GM23338 (cell line): Measurements from ENCODE around the gene HRC. TPM values are rescaled to one million over a fixed set of nuclear protein-coding genes. Genes with fewer than 3 reads are reported as not detected.

Experiments used
- ATAC-seq: fragments of 200-7000 bp; cut with Tn5 transposase; 3 replicates; pipeline ENCODE4 v1.9.1; 2020
- DNase-seq: peaks from one replicate; pipeline ENCODE4 v3.0.0-alpha.2; 2015; ENCODE audit warnings: low spot score
- H2AFZ ChIP-seq: fragments of 200-600 bp; sonication (generic); 2 replicates; pipeline ENCODE4 v1.8.0; 2016; ENCODE audit warnings: antibody characterized with exemption, mild to moderate bottlenecking, moderate library complexity
- H3F3A ChIP-seq: fragments of 200-600 bp; sonication (generic); replicated peaks from 2 replicates; pipeline ENCODE4 v1.8.0; 2017; ENCODE audit warnings: antibody characterized with exemption, mixed run types, low read depth
- H3K27ac ChIP-seq: fragments of 200-600 bp; sonication (generic); 2 replicates; pipeline ENCODE4 v1.6.1; 2016; ENCODE audit warnings: low read depth
- H3K27me3 ChIP-seq: fragments of 200-600 bp; sonication (generic); 2 replicates; pipeline ENCODE4 v1.8.0; 2016; ENCODE audit warnings: mild to moderate bottlenecking, mixed run types, moderate library complexity; ENCODE audit not compliant: insufficient read depth
- H3K36me3 ChIP-seq: fragments of 200-600 bp; sonication (generic); 2 replicates; pipeline ENCODE4 v1.8.0; 2016; ENCODE audit warnings: mild to moderate bottlenecking; ENCODE audit not compliant: insufficient read depth
- H3K4me1 ChIP-seq: fragments of 200-600 bp; sonication (generic); 2 replicates; pipeline ENCODE4 v1.8.0; 2016; ENCODE audit warnings: mild to moderate bottlenecking, moderate library complexity; ENCODE audit not compliant: insufficient read depth
- H3K4me2 ChIP-seq: fragments of 200-600 bp; sonication (generic); 2 replicates; pipeline ENCODE4 v1.7.1; 2017; ENCODE audit warnings: mixed run types
- H3K4me3 ChIP-seq: fragments of 200-600 bp; sonication (generic); 2 replicates; pipeline ENCODE4 v1.6.1; 2016; ENCODE audit warnings: mixed run types
- H3K79me2 ChIP-seq: fragments of 200-600 bp; sonication (generic); replicated peaks from 2 replicates; pipeline ENCODE4 v1.8.0; 2017; ENCODE audit warnings: mild to moderate bottlenecking; ENCODE audit not compliant: insufficient read depth
- H3K9me2 ChIP-seq: fragments of 200-600 bp; sonication (generic); 2 replicates; pipeline ENCODE4 v1.8.0; 2017; ENCODE audit not compliant: insufficient read depth
- H4K20me1 ChIP-seq: fragments of 200-600 bp; sonication (generic); replicated peaks from 2 replicates; pipeline ENCODE4 v1.8.0; 2017; ENCODE audit warnings: mild to moderate bottlenecking; ENCODE audit not compliant: insufficient read depth
- H3K27ac Mint-ChIP-seq: 2 replicates; pipeline ENCODE4 v1.8.0; 2020; ENCODE audit warnings: inconsistent platforms, mild to moderate bottlenecking, moderate library complexity, mixed read lengths
- H3K27me3 Mint-ChIP-seq: 3 replicates; pipeline ENCODE4 v1.8.0; 2022; ENCODE audit warnings: low read depth, mild to moderate bottlenecking, moderate library complexity, mixed read lengths, inconsistent platforms; ENCODE audit not compliant: insufficient read depth, poor library complexity
- H3K36me3 Mint-ChIP-seq: 3 replicates; pipeline ENCODE4 v1.8.0; 2021; ENCODE audit warnings: low read depth, mild to moderate bottlenecking, inconsistent platforms, moderate library complexity, mixed read lengths
- H3K4me1 Mint-ChIP-seq: 3 replicates; pipeline ENCODE4 v1.8.0; 2020; ENCODE audit warnings: mild to moderate bottlenecking, inconsistent platforms, mixed read lengths
- H3K4me3 Mint-ChIP-seq: 3 replicates; pipeline ENCODE4 v1.8.0; 2021; ENCODE audit warnings: moderate library complexity, mild to moderate bottlenecking, inconsistent platforms, mixed read lengths
- H3K9me3 Mint-ChIP-seq: 3 replicates; pipeline ENCODE4 v1.8.0; 2020; ENCODE audit warnings: moderate library complexity, mild to moderate bottlenecking, inconsistent platforms, mixed read lengths
- CREB1 ChIP-seq: fragments of 250-450 bp; sonication (Bioruptor Pico); IDR thresholded peaks from 2 replicates; pipeline ENCODE4 v1.5.0; 2020; ENCODE audit warnings: low read depth, mild to moderate bottlenecking, moderate library complexity
- ZNF114 ChIP-seq: fragments of 250-450 bp; sonication (Bioruptor Pico); IDR thresholded peaks from 2 replicates; pipeline ENCODE4 v1.5.0; 2020; ENCODE audit warnings: mild to moderate bottlenecking, moderate library complexity
- ZNF331 ChIP-seq: fragments of 250-450 bp; sonication (Bioruptor Pico); IDR thresholded peaks from 2 replicates; pipeline ENCODE4 v1.5.0; 2020; ENCODE audit warnings: low read depth, mild to moderate bottlenecking, moderate library complexity
- polyA plus RNA-seq: library from polyadenylated mRNA; unstranded; fragments of >200 nt; fragmentation: Nextera tagmentation; extraction: Ambion mirVana; gene quantifications from 2 replicates; pipeline ENCODE4 v1.2.1, GENCODE V29; 2016
- total RNA-seq: library from RNA; depleted of rRNA; stranded (reverse); fragments of >200 nt; shearing (Covaris generic); gene quantifications from 2 replicates; pipeline ENCODE4 v1.2.3, GENCODE V29; 2014
- TF ChIP-seq, protein P1 (sequence below): fragments of 250-450 bp; sonication (Bioruptor Pico); IDR thresholded peaks from 2 replicates; pipeline ENCODE4 v1.5.0; 2020; ENCODE audit warnings: mild to moderate bottlenecking, moderate library complexity
- TF ChIP-seq, protein P2 (sequence below): IDR thresholded peaks from 2 replicates; pipeline ENCODE4 v1.6.1; 2016; ENCODE audit warnings: antibody characterized with exemption
- TF ChIP-seq, protein P3 (sequence below): IDR thresholded peaks from one replicate; pipeline ENCODE4 v1.6.1; 2018; ENCODE audit warnings: antibody characterized with exemption; ENCODE audit not compliant: unreplicated experiment

Gene HRC
- total and polyA plus RNA-seq, 2 experiments from 2014 or later, result 1.4 to 2.0 TPM

DNA sequence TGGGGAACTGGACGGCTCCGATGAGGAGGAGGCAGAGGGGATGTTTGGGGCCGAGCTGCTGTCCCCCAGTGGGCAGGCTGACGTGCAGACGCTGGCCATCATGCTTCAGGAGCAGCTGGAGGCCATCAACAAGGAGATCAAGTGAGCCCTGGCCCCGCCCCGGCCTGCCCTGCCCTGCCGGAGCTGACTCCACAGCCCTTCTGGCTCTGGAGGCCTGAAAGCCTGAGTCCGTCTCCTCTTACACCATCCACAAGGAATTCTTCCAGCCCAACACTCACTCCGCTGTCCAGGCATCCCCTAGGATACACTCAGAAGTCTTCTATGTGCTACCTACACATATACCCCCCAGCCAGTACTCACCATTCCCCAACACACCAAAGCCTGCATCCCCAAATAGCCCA is 18.4 kb downstream of the HRC start:
- Mint-ChIP-seq H3K4me3 (no peak overlapping the region), H3K36me3 (peaks cover 39% of the 10 kb centered on the region), H3K9me3 (no peaks in the 10 kb centered on the region), H3K27ac (no peak overlapping the region), H3K27me3 (peaks cover 13% of the 10 kb centered on the region), H3K4me1 (peaks cover 21% of the 10 kb centered on the region; the same call in 2 of the 3 replicates)
- TF ChIP-seq, protein P1, sequence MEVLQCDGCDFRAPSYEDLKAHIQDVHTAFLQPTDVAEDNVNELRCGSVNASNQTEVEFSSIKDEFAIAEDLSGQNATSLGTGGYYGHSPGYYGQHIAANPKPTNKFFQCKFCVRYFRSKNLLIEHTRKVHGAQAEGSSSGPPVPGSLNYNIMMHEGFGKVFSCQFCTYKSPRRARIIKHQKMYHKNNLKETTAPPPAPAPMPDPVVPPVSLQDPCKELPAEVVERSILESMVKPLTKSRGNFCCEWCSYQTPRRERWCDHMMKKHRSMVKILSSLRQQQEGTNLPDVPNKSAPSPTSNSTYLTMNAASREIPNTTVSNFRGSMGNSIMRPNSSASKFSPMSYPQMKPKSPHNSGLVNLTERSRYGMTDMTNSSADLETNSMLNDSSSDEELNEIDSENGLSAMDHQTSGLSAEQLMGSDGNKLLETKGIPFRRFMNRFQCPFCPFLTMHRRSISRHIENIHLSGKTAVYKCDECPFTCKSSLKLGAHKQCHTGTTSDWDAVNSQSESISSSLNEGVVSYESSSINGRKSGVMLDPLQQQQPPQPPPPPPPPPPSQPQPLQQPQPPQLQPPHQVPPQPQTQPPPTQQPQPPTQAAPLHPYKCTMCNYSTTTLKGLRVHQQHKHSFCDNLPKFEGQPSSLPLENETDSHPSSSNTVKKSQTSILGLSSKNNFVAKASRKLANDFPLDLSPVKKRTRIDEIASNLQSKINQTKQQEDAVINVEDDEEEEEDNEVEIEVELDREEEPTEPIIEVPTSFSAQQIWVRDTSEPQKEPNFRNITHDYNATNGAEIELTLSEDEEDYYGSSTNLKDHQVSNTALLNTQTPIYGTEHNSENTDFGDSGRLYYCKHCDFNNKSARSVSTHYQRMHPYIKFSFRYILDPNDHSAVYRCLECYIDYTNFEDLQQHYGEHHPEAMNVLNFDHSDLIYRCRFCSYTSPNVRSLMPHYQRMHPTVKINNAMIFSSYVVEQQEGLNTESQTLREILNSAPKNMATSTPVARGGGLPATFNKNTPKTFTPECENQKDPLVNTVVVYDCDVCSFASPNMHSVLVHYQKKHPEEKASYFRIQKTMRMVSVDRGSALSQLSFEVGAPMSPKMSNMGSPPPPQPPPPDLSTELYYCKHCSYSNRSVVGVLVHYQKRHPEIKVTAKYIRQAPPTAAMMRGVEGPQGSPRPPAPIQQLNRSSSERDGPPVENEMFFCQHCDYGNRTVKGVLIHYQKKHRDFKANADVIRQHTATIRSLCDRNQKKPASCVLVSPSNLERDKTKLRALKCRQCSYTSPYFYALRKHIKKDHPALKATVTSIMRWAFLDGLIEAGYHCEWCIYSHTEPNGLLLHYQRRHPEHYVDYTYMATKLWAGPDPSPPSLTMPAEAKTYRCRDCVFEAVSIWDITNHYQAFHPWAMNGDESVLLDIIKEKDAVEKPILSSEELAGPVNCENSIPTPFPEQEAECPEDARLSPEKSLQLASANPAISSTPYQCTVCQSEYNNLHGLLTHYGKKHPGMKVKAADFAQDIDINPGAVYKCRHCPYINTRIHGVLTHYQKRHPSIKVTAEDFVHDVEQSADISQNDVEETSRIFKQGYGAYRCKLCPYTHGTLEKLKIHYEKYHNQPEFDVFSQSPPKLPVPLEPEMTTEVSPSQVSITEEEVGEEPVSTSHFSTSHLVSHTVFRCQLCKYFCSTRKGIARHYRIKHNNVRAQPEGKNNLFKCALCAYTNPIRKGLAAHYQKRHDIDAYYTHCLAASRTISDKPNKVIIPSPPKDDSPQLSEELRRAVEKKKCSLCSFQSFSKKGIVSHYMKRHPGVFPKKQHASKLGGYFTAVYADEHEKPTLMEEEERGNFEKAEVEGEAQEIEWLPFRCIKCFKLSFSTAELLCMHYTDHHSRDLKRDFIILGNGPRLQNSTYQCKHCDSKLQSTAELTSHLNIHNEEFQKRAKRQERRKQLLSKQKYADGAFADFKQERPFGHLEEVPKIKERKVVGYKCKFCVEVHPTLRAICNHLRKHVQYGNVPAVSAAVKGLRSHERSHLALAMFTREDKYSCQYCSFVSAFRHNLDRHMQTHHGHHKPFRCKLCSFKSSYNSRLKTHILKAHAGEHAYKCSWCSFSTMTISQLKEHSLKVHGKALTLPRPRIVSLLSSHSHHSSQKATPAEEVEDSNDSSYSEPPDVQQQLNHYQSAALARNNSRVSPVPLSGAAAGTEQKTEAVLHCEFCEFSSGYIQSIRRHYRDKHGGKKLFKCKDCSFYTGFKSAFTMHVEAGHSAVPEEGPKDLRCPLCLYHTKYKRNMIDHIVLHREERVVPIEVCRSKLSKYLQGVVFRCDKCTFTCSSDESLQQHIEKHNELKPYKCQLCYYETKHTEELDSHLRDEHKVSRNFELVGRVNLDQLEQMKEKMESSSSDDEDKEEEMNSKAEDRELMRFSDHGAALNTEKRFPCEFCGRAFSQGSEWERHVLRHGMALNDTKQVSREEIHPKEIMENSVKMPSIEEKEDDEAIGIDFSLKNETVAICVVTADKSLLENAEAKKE (CRISPR knock-in tag), result no peak
- TF ChIP-seq, protein P2, sequence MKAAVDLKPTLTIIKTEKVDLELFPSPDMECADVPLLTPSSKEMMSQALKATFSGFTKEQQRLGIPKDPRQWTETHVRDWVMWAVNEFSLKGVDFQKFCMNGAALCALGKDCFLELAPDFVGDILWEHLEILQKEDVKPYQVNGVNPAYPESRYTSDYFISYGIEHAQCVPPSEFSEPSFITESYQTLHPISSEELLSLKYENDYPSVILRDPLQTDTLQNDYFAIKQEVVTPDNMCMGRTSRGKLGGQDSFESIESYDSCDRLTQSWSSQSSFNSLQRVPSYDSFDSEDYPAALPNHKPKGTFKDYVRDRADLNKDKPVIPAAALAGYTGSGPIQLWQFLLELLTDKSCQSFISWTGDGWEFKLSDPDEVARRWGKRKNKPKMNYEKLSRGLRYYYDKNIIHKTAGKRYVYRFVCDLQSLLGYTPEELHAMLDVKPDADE, result no peak
- TF ChIP-seq CREB1 (CRISPR knock-in tag) (no peak), ZNF114 (CRISPR knock-in tag) (no peak), ZNF331 (CRISPR knock-in tag) (no peak)
- TF ChIP-seq, protein P3, sequence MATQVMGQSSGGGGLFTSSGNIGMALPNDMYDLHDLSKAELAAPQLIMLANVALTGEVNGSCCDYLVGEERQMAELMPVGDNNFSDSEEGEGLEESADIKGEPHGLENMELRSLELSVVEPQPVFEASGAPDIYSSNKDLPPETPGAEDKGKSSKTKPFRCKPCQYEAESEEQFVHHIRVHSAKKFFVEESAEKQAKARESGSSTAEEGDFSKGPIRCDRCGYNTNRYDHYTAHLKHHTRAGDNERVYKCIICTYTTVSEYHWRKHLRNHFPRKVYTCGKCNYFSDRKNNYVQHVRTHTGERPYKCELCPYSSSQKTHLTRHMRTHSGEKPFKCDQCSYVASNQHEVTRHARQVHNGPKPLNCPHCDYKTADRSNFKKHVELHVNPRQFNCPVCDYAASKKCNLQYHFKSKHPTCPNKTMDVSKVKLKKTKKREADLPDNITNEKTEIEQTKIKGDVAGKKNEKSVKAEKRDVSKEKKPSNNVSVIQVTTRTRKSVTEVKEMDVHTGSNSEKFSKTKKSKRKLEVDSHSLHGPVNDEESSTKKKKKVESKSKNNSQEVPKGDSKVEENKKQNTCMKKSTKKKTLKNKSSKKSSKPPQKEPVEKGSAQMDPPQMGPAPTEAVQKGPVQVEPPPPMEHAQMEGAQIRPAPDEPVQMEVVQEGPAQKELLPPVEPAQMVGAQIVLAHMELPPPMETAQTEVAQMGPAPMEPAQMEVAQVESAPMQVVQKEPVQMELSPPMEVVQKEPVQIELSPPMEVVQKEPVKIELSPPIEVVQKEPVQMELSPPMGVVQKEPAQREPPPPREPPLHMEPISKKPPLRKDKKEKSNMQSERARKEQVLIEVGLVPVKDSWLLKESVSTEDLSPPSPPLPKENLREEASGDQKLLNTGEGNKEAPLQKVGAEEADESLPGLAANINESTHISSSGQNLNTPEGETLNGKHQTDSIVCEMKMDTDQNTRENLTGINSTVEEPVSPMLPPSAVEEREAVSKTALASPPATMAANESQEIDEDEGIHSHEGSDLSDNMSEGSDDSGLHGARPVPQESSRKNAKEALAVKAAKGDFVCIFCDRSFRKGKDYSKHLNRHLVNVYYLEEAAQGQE, result no peak
- Histone ChIP-seq H3K9me2 (no peaks in the 10 kb centered on the region), H2AFZ (no peak overlapping the region), H3K4me1 (peaks cover 11% of the 10 kb centered on the region), H3K4me3 (no peak overlapping the region), H3F3A (peaks cover 13% of the 10 kb centered on the region; the same call in 1 of the 2 replicates), H3K27me3 (no peaks in the 10 kb centered on the region), H3K27ac (no peak overlapping the region), H3K79me2 (no peaks in the 10 kb centered on the region), H3K4me2 (no peak overlapping the region), H4K20me1 (no peaks in the 10 kb centered on the region), H3K36me3 (peaks cover 3% of the 10 kb centered on the region; the same call in 1 of the 2 replicates)
- DNase-seq, result no peak
- ATAC-seq, result no peak
